Skeletal muscle tissue (tissue), 4 donors: ENCODE measurements around the gene NFYA. TPM values are rescaled to one million over a fixed set of nuclear protein-coding genes. Genes with fewer than 3 reads are reported as not detected.
A peak's percentile ranks its signal among the peaks of the same experiment; 100 is the strongest.

Source experiments
- H3K27ac ChIP-seq: one replicate; pipeline ENCODE4 v1.7.0; 2013; ENCODE audit warnings: mild to moderate bottlenecking, low read depth, low read length, inconsistent platforms
- H3K27me3 ChIP-seq, 3 donors: one replicate each; pipeline ENCODE4 v1.7.0; 2013; ENCODE audit warnings: low read length in 3 of 3; ENCODE audit not compliant: control insufficient read depth in 3 of 3, insufficient read depth in 3 of 3
- H3K36me3 ChIP-seq, 3 donors: one replicate each; pipeline ENCODE4 v1.7.0; 2013; ENCODE audit warnings: low read length in 3 of 3; ENCODE audit not compliant: control insufficient read depth in 3 of 3, insufficient read depth in 3 of 3
- H3K4me1 ChIP-seq, 3 donors: one replicate each; pipeline ENCODE4 v1.7.0; 2013; ENCODE audit warnings: low read length in 3 of 3, mild to moderate bottlenecking in 3 of 3; ENCODE audit not compliant: control insufficient read depth in 3 of 3, insufficient read depth in 3 of 3
- H3K4me3 ChIP-seq, 3 donors: one replicate each; pipeline ENCODE4 v1.7.0; 2013; ENCODE audit warnings: low read length in 3 of 3
- H3K9ac ChIP-seq, 3 donors: one replicate each; pipeline ENCODE4 v1.7.0; 2013; ENCODE audit warnings: low read length in 3 of 3, mild to moderate bottlenecking in 3 of 3, moderate library complexity in 2 of 3, low read depth in 1 of 3
- H3K9me3 ChIP-seq, 3 donors: one replicate each; pipeline ENCODE4 v1.7.0; 2013; ENCODE audit warnings: low read length in 3 of 3; ENCODE audit not compliant: control insufficient read depth in 3 of 3
- total RNA-seq: library from RNA; depleted of rRNA; stranded (reverse); fragments of >200 nt; gene quantifications from one replicate; pipeline ENCODE4 v1.2.3, GENCODE V29; 2014
- donor health status: Osteomylitis.

NFYA gene
- total RNA-seq, 1 donor from 2014 or later, result 17.2 TPM

GRCh38 chr6:41055149-41055548 lies 17.6 kb upstream of the NFYA start:
- H3K4me3 ChIP-seq, result peak overlapping the region; percentile 83 to 89 (median 88)

GRCh38 chr6:41056768-41057490 lies 15.8 kb upstream of the NFYA start:
- no peaks in the 10 kb centered on the region for H3K9me3 ChIP-seq
- no peaks in the 10 kb centered on the region for H3K27me3 ChIP-seq
- H3K36me3 ChIP-seq, result peaks cover 13 to 50% (median 25%) of the 10 kb centered on the region in 3 donors
- H3K4me3 ChIP-seq, result peak overlapping the region; percentile 83 to 89 (median 88)
- H3K27ac ChIP-seq, result peak overlapping the region; percentile 94
- peak overlapping the region; percentile 91 to 99 (median 96) for H3K9ac ChIP-seq
- peaks cover 44 to 47% (median 46%) of the 10 kb centered on the region in 3 donors for H3K4me1 ChIP-seq

More at GRCh38 chr6:41055149-41055548, 17.6 kb upstream of the NFYA start:
- peak overlapping the region; percentile 91 to 99 (median 96) for H3K9ac ChIP-seq
- H3K27ac ChIP-seq, result peak overlapping the region; percentile 94
- no peaks in the 10 kb centered on the region for H3K9me3 ChIP-seq
- H3K27me3 ChIP-seq, result no peaks in the 10 kb centered on the region
- H3K4me1 ChIP-seq, result peaks cover 44 to 52% (median 48%) of the 10 kb centered on the region in 3 donors
- peaks cover 8 to 37% (median 17%) of the 10 kb centered on the region in 3 donors for H3K36me3 ChIP-seq

GRCh38 chr6:41058783-41059181 lies 14.0 kb upstream of the NFYA start:
- Histone ChIP-seq H3K4me1 (peaks cover 34 to 43% (median 38%) of the 10 kb centered on the region in 3 donors), H3K27me3 (no peaks in the 10 kb centered on the region), H3K36me3 (peaks cover 18 to 59% (median 39%) of the 10 kb centered on the region in 3 donors), H3K9me3 (no peaks in the 10 kb centered on the region), H3K9ac (peak overlapping the region; percentile 63 to 99 (median 91)), H3K4me3 (peak overlapping the region; percentile 30 to 83 (median 38)), H3K27ac (peak overlapping the region; percentile 94)

GRCh38 chr6:41059556-41059955 lies 13.2 kb upstream of the NFYA start:
- no peaks in the 10 kb centered on the region for H3K9me3 ChIP-seq
- peak overlapping the region; percentile 30 to 83 (median 38) for H3K4me3 ChIP-seq
- peak overlapping the region; percentile 52 to 74 (median 63) for H3K9ac ChIP-seq
- peaks cover 36 to 47% (median 45%) of the 10 kb centered on the region in 3 donors for H3K4me1 ChIP-seq
- peaks cover 20 to 59% (median 41%) of the 10 kb centered on the region in 3 donors for H3K36me3 ChIP-seq
- peak overlapping the region; percentile 94 for H3K27ac ChIP-seq
- no peaks in the 10 kb centered on the region for H3K27me3 ChIP-seq

GRCh38 chr6:41061196-41061726 lies 11.5 kb upstream of the NFYA start:
- H3K27ac ChIP-seq, result peak overlapping the region; percentile 69
- H3K9me3 ChIP-seq, result no peaks in the 10 kb centered on the region
- H3K27me3 ChIP-seq, result no peaks in the 10 kb centered on the region
- peak overlapping the region; percentile 57 to 82 (median 75) for H3K9ac ChIP-seq
- peaks cover 13 to 60% (median 45%) of the 10 kb centered on the region in 3 donors for H3K36me3 ChIP-seq
- H3K4me1 ChIP-seq, result peaks cover 41 to 50% (median 48%) of the 10 kb centered on the region in 3 donors
- peak overlapping the region; percentile 55 to 83 (median 68) for H3K4me3 ChIP-seq

GRCh38 chr6:41062056-41062455 lies 10.7 kb upstream of the NFYA start:
- peak overlapping the region; percentile 55 to 83 (median 68) for H3K4me3 ChIP-seq
- H3K4me1 ChIP-seq, result peaks cover 42 to 49% (median 46%) of the 10 kb centered on the region in 3 donors
- H3K27me3 ChIP-seq, result no peaks in the 10 kb centered on the region
- peak overlapping the region; percentile 69 for H3K27ac ChIP-seq
- peaks cover 13 to 53% (median 46%) of the 10 kb centered on the region in 3 donors for H3K36me3 ChIP-seq
- H3K9me3 ChIP-seq, result no peaks in the 10 kb centered on the region
- H3K9ac ChIP-seq, result peak overlapping the region; percentile 57 to 82 (median 75)

GRCh38 chr6:41063884-41064285 lies 8.9 kb upstream of the NFYA start:
- H3K4me1 ChIP-seq, result peaks cover 28 to 41% (median 31%) of the 10 kb centered on the region in 3 donors
- H3K9ac ChIP-seq, result peak overlapping the region; percentile 55 to 75 (median 57)
- peak overlapping the region; percentile 69 for H3K27ac ChIP-seq
- H3K4me3 ChIP-seq, result peak overlapping the region; percentile 7 to 68 (median 33)
- H3K9me3 ChIP-seq, result no peaks in the 10 kb centered on the region
- no peaks in the 10 kb centered on the region for H3K27me3 ChIP-seq
- H3K36me3 ChIP-seq, result peaks cover 13 to 47% (median 47%) of the 10 kb centered on the region in 3 donors

- Histone ChIP-seq H3K27me3 (no peaks in the 10 kb centered on the region), H3K4me1 (peaks cover 21 to 33% (median 25%) of the 10 kb centered on the region in 3 donors), H3K36me3 (peaks cover 13 to 53% (median 49%) of the 10 kb centered on the region in 3 donors), H3K27ac (peak overlapping the region; percentile 69), H3K9ac (peak overlapping the region in 1 of 3 donors; percentile 55), H3K9me3 (no peaks in the 10 kb centered on the region), H3K4me3 (no peak overlapping the region)
Observed at GRCh38 chr6:41064841-41065240, 7.9 kb upstream of the NFYA start.

GRCh38 chr6:41065550-41066026 lies 7.2 kb upstream of the NFYA start:
- H3K9ac ChIP-seq, result peak overlapping the region in 1 of 3 donors; percentile 18
- H3K4me3 ChIP-seq, result no peak overlapping the region
- H3K36me3 ChIP-seq, result peaks cover 13 to 52% (median 50%) of the 10 kb centered on the region in 3 donors
- no peaks in the 10 kb centered on the region for H3K9me3 ChIP-seq
- H3K27ac ChIP-seq, result no peak overlapping the region
- peaks cover 18 to 30% (median 23%) of the 10 kb centered on the region in 3 donors for H3K4me1 ChIP-seq
- H3K27me3 ChIP-seq, result no peaks in the 10 kb centered on the region
